Type B pancreatic cell (in vitro differentiated cells): Measurements from ENCODE around the gene TSHZ2. TPM values are rescaled to one million over a fixed set of nuclear protein-coding genes. Genes with fewer than 3 reads are reported as not detected.

Source experiments
- DNase-seq: peaks from one replicate; pipeline ENCODE4 v3.0.0; 2021; ENCODE audit warnings: mixed read lengths; ENCODE audit not compliant: unreplicated experiment; ENCODE audit errors: extremely low spot score
- H3K27ac Mint-ChIP-seq: 2 replicates; pipeline ENCODE4 v1.8.0; 2021; ENCODE audit warnings: mild to moderate bottlenecking, mixed read lengths
- H3K27me3 Mint-ChIP-seq: 2 replicates; pipeline ENCODE4 v1.8.0; 2021; ENCODE audit warnings: mixed read lengths
- H3K36me3 Mint-ChIP-seq: 2 replicates; pipeline ENCODE4 v1.8.0; 2021; ENCODE audit warnings: mixed read lengths
- H3K4me1 Mint-ChIP-seq: one replicate; pipeline ENCODE4 v1.8.0; 2021; ENCODE audit warnings: mixed read lengths; ENCODE audit not compliant: unreplicated experiment
- H3K4me3 Mint-ChIP-seq: 2 replicates; pipeline ENCODE4 v1.8.0; 2021; ENCODE audit warnings: mild to moderate bottlenecking, mixed read lengths
- H3K9me3 Mint-ChIP-seq: 2 replicates; pipeline ENCODE4 v1.8.0; 2021; ENCODE audit warnings: mixed read lengths
- CTCF ChIP-seq: fragments of 200-600 bp; sonication (generic); conservative IDR thresholded peaks from 2 replicates; pipeline ENCODE4 v1.5.0; 2021; ENCODE audit warnings: antibody characterized with exemption, mild to moderate bottlenecking
- total RNA-seq: library from RNA; stranded (reverse); gene quantifications from 2 replicates; pipeline ENCODE4 v1.2.1, GENCODE V29; 2021; ENCODE audit warnings: low replicate concordance

The TSHZ2 gene
- total RNA-seq, 1 donor from 2014 or later = 45.5 TPM

GRCh38 chr20:52933867-52934266 is 38.3 kb upstream of the TSHZ2 start:
- Mint-ChIP-seq H3K36me3 (no peaks in the 10 kb centered on the region), H3K9me3 (peaks cover 11% of the 10 kb centered on the region), H3K4me1 (no peaks in the 10 kb centered on the region), H3K27ac (no peak overlapping the region), H3K4me3 (no peak overlapping the region), H3K27me3 (peaks cover 3% of the 10 kb centered on the region)
- no peak for TF ChIP-seq CTCF
- DNase-seq = no peak

GRCh38 chr20:52936351-52937340 is 35.5 kb upstream of the TSHZ2 start:
- no peak overlapping the region for H3K4me3 Mint-ChIP-seq
- H3K27me3 Mint-ChIP-seq = peaks cover 3% of the 10 kb centered on the region
- H3K4me1 Mint-ChIP-seq = no peaks in the 10 kb centered on the region
- H3K27ac Mint-ChIP-seq = no peak overlapping the region
- no peaks in the 10 kb centered on the region for H3K36me3 Mint-ChIP-seq
- peaks cover 11% of the 10 kb centered on the region for H3K9me3 Mint-ChIP-seq
- DNase-seq = no peak
- no peak for TF ChIP-seq CTCF

GRCh38 chr20:52937591-52938100 is 34.5 kb upstream of the TSHZ2 start:
- Mint-ChIP-seq H3K9me3 (peaks cover 12% of the 10 kb centered on the region), H3K4me3 (no peak overlapping the region), H3K4me1 (no peaks in the 10 kb centered on the region), H3K27me3 (peaks cover 3% of the 10 kb centered on the region), H3K36me3 (no peaks in the 10 kb centered on the region), H3K27ac (no peak overlapping the region)
- DNase-seq = no peak
- TF ChIP-seq CTCF = peak; percentile 38

GRCh38 chr20:52939141-52939540 is 33.0 kb upstream of the TSHZ2 start:
- DNase-seq = no peak
- Mint-ChIP-seq H3K9me3 (peaks cover 20% of the 10 kb centered on the region), H3K27me3 (peaks cover 3% of the 10 kb centered on the region), H3K4me3 (no peak overlapping the region), H3K4me1 (no peaks in the 10 kb centered on the region), H3K27ac (no peak overlapping the region), H3K36me3 (no peaks in the 10 kb centered on the region)
- TF ChIP-seq CTCF = no peak

- Mint-ChIP-seq H3K27me3 (peaks cover 3% of the 10 kb centered on the region), H3K4me3 (no peak overlapping the region), H3K36me3 (no peaks in the 10 kb centered on the region), H3K27ac (no peak overlapping the region), H3K9me3 (peaks cover 16% of the 10 kb centered on the region), H3K4me1 (peaks cover 6% of the 10 kb centered on the region)
- no peak for TF ChIP-seq CTCF
- no peak for DNase-seq
Observed at GRCh38 chr20:52941808-52942207, 30.4 kb upstream of the TSHZ2 start.
